Tongue (tissue), 2 donors: ENCODE results near the gene KCNIP4. TPM values are rescaled to one million over a fixed set of nuclear protein-coding genes. Genes with fewer than 3 reads are reported as not detected.

Experiments
- DNase-seq: peaks from one replicate; pipeline ENCODE4 v3.0.0-alpha.2; 2015
- total RNA-seq: library from RNA; depleted of rRNA; stranded (reverse); fragments of >200 nt; gene quantifications from one replicate; pipeline ENCODE4 v1.2.3, GENCODE V29; 2014

The KCNIP4 gene
- total RNA-seq, 1 donor from 2014 or later: 0.31 TPM

DNA sequence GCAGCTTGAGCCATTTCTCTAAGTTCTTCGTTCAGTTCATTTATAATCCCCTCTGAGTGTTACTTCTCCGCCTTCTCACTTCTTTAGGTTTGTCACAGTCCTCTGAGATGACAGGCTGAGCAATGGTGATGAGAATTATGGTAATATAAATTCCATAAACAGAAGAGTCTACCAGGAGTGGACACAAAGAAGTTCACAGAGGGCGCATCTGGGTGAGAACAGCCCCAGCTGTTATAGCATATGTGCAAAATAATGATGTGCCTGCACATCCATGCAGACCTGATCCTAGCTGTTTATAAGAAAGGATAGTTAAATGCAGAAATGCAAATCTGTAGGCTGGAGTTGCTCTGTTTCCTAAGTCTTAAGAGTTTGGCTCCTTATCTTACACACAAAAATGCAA lies 377.5 kb downstream of the KCNIP4 start:
- no peak for DNase-seq

DNA sequence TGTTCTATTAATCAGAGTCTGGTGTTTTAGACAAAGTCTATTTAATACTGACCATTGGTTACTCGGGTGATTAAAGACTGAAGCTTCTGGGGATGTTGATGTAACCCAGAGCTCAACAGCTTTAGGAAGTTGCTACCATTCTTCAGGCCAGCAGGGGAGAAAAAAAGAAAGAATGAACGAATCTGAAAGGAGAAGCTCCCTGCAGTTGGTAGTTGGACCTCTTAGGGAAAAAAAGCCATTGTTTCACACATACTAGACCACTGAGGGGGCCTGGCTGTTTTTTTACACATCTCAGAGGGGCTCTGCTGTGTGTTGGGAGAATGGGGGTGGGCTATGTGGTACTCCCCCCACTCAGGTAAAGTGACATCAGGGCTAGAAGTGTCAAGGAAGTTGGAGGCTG lies 378.9 kb downstream of the KCNIP4 start:
- no peak for DNase-seq

DNA sequence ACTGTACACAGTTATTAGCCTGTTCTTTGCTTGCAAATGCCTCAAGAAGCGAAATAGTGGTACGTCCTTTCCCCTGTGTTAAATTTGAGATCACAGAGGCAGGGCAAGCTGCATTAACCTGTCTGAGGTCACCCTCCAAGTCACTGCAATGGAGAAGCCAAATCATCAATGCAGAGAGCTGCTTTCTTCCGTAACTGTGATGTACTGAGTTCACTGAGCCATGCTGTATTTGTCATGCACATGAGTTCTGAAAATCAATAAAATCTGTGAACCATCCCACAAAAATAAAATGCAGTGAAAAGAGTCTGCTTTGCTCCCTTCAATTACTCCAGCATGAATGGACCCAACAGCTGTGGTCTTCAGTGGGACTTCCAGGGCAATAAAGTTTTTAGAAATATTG lies 393.5 kb downstream of the KCNIP4 start:
- DNase-seq: no peak

DNA sequence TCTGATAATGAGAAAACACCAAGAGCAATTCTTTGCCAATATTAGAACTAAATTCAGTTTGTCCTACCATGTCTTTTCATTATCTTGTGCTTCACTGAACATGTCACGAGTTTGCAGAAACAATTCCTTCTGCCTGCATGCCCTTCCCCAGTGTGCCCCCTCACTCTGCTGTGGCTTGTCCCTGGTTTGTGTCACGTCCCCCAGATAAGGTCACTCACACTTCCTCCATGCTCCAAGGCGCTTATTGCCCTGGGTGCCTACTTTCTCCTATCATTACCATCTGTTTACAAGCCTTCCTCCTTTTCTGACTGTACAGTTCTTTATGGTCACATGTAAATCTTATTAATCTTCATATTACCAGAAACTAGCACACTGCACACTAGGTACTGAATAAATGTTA lies 394.1 kb downstream of the KCNIP4 start:
- DNase-seq: no peak

DNA sequence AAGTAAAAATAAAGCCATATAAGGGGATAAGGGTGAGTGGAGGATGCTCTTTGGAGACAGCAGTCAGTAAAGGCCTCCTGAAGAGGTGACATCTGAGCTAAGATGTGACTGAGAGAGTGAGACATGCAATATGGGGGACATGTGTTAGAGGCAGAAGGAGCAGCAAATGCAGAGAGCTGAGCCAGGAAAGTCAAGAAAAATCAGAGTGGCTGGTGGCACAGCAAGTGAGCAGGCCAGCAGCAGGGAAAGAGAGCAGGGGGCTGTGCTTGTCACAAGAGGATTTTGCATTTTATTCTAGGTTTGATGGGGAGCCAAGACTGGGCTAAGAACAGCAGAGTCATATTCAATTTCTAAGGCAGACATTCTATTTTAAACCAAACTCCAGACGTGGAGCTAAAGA lies 394.5 kb downstream of the KCNIP4 start:
- peak; percentile 4 for DNase-seq

DNA sequence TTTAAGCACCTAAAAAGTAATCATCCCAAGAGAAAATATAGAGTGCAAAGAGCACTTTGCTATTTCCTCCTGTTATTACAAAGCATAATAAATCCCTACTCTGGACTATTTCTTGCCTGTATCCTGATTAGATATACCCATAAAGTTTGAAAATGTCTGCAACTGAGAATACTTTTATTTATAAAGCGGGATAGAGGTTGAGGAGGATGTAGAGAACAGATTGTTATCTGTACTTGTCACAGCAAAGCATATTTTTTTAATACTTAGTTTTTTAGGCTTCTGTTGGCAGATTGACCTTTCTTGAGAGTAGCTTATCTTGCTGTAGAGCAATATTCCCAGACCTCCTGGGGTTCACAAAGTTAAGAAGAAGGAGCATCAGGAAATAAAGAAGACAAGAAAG lies 396.1 kb downstream of the KCNIP4 start:
- DNase-seq: no peak

DNA sequence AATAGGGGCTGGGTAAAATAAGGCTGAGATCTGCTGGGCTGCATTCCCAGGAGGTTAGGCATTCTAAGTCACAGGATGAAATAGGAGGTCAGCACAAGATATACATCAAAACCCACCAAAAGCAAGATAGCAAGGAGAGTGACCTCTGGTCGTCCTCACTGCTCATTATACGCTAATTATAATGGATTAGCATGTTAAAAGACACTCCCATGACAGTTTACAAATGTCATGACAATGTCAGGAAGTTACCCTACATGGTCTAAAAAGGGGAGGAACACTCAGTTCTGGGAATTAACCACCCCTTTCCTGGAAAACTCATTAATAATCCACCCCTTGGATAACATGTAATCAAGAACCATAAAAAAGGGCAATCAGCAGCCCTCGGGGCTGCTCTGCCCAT lies 403.6 kb downstream of the KCNIP4 start:
- peak; percentile 33 for DNase-seq

DNA sequence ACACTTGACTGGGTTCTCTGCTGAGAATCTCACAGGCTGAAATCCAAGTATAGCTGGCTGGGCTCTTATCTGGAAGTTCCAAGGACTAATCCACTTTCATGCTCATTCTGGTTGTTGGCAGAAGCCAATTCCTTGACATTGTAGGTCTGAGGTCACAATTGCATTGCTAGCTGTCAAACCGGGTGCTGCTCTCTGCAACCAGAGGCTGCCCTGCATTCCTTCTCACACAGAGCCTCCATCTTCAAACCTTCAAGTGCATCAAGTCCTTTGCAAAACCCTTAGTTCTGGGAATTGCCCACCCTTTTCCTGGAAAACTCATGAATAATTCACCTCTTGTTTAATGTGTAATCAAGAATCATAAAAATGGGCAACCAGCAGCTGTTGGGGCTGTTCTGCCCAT lies 404.2 kb downstream of the KCNIP4 start:
- peak; percentile 58 for DNase-seq

DNA sequence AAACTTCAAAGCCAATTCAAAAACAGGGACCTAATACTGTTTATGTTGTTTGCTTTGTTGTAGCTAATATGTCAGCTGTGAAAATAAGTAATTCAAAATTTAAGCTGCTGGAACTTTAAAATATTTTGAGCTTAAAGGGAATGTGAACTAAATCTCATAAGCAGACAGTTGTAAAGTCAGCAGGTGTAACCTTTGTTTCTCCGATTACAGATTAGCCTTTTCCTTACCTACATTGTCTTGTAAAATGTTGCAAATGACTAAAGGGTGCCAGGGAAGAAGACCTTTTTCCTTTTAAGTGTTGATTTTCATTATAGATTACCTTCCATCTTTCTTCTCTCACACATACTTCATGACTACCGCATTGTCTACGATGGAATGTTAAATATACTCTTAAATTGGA lies 405.1 kb downstream of the KCNIP4 start:
- DNase-seq: no peak

DNA sequence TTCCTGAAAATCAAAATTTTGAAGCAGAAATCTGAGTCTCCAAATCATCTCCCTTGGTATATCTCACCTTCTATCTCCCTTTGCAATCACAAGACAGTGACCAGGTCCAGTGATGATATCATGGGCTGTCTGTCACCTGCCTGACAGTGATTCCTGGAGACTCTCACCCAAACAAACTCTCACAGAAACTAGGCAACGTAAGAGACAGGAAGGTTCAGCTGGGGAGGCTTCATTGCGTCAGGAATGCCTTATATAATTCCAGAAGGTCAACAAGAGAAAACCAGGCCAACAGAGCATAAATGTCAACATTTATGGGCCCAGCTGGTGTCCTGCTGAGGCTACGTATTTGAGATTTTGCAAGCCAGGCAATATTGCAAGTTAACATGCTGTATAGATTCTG lies 412.7 kb downstream of the KCNIP4 start:
- DNase-seq: no peak

DNA sequence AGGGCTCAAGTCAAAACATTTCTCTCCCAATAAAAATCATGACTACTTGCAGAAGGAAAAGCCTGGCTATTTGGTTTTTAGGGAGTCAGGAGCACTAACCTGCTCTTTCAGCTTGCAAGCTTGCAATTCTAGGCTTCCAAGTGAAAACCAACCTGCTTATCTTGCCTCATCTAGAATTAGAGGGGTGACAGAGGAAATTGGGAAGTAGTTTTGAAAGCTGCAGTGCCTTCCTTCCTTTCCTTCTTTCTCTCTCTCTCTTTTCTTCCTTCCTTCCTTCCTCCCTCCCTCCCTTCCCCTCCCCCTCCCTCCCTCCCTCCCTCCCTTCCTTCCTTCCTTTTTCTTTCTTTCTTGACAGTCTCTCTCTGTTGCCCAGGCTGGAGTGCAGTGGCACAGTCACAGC lies 417.5 kb downstream of the KCNIP4 start:
- DNase-seq: no peak

DNA sequence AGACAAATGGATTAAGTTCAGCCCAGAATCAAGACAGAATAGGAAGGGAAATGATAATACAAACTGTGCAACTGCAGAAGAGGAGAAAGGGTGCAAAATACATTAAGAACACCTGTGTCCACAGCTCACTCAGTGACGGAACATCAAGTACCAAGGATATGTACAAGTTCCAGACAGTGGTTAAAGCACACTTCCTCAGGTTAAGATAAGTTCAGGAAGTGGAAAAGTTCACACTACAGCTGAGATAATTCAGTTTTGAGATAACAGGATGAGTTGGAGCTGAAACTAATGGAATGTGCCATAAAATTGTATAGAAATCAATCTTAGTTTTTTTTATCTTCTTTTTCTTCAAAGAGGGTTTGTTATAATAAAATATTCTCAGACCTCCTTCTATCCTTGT lies 419.4 kb downstream of the KCNIP4 start:
- no peak for DNase-seq

DNA sequence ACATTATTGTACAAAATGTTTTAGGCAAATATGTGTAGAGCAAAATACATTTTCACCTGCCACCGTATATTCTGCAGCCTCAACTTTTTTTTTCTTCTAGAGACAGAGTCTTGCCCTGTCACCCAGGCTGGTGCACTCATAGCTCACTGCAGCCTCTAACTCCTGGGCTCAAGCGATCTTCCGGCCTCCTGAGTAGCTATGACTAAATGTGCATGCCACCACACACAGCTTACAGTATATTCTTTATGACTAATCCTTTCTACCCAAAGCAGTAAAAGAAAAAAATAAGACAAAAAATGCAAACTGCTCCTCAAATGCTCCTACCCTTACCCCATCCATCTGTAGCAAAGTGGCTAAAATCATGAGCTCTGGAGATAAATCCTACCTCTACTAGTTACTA lies 426.3 kb downstream of the KCNIP4 start:
- no peak for DNase-seq

DNA sequence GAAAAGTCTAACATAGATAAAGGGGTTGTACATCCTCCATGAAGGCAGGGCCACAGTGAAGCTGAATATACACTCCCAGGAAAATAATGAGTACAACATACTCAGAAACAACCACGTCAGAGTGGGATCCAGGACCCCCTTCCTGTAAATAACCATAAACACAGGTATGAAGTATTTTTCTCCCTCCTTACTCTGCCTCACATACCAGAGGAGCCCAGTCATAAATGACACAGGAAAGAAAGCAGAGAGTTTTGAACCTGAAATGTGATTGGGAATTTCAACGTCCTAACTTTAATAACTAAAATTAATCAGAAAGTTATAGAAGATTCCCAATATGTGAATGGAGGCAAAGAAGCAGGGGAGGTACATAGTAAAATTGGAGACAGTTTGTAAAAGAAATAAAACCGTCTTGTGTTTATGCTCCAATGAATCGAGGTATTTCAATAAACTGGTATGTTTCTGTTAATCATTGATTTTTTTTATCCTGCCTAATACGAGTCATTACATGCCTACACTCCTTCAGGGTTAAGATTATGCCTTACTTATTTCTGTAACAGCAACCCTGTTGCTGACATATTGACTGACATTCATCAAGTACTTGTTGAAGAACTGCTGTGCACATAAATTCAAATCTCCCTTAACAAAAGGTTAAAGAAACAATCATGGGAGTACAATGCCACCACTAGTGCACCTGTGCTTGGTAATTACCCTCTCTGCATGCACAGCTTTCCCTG lies 431.3 kb downstream of the KCNIP4 start:
- DNase-seq: no peak

DNA sequence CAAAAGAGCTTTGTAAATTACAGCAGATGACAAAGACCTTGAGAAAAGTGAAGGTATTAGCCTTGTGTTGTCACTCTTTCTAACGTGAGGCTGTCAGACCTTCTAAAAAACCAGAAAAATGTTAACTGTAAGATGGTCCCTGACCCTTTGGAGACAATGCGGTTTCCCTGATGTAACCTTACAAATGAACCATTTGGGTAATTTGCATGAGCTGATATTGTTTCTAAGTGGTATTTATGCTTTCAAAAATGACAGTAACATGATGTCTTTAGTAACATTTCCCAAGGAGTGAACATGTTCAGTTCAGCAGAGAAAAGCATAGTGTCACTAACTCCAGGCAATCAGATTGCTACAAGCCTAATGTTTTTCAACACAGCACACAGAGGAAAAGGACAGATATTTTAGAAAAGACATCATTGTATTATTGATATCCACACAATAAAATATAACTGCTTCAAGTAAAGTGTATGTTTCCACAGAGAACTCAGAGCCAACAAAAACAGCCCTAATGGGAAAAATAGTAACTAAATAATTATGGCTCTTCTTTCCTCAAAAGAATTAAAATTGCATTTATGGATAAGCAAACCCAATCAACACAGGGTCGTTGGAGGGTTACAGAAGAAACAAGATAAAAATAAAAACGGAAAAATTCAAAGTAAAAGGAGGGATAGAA lies 434.4 kb downstream of the KCNIP4 start:
- DNase-seq: no peak

DNA sequence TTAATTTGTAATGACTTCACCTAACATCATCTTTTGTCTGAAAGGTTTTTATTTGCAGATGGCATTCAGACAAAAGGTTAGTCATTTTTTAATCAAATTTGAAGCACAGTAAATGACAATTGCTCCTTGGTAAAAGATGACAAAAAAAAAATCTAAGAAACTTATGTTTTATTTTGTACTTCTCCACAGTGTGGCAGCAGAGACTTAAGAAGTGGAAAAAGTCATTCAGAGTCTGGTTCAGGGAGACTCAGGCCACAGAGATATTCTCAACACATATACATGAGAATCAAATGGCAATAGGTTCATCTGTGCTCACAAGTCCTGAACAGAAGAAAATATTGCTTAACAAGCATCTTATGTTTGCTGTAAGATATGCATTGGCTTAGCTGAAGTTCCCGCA lies 436.2 kb downstream of the KCNIP4 start:
- DNase-seq: peak; percentile 72

DNA sequence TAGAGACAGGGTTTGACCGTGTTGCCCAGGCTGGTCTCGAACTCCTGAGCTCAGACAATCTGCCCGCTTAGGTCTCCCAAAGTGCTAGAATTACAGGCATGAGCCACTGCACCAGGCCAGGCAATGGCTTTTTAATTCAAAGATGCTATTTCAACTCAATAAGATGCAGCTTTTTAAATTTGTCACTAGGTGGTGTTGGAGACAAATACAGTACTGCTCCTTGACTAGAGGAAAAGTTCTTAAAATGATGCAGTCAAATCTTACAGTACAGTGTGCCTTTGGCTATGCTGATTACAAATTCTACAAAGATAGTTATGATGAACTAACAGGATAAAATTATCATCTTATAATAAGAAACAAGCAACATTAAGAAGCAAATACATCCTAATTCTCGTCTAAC lies 441.1 kb downstream of the KCNIP4 start:
- peak; percentile 2 for DNase-seq

DNA sequence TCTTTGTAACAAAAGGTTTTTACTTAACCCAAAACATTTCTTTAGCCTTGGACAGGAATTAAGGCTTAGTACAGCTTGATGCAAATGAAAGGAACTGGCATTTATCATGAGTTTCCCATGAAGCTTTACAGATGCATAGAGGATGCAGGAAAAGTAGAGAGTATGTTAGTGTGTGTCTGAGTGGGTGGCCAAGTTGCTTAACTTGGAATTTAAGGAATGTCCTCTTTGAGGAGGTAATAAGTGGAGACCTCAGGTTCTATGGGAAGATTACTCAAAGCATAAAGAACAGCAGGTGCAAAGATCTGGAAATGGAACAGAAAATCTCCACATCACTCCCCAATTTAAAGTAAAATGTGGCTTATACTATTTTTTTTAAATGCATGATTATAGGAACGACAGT lies 457.9 kb downstream of the KCNIP4 start:
- no peak for DNase-seq

DNA sequence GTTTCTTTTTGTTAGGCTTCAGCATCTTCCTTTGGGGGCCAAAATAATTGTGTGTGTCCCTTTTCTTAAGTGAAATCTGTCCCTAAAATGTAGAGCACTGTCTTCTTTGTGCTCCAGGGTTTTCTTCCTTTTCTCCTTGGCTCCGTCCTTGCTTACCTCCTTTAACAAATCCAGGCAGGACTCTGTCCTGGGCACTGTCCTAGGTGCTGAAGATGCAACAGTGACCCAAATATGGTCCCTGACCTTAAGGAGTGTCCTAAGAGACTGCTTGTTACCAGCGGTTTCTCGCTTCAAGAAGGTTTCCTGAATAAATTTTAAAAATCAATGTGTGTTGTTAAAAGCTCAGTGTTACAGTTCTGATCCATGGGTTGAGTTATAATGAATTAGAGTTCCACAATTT lies 471.8 kb downstream of the KCNIP4 start:
- DNase-seq: peak; percentile 27

DNA sequence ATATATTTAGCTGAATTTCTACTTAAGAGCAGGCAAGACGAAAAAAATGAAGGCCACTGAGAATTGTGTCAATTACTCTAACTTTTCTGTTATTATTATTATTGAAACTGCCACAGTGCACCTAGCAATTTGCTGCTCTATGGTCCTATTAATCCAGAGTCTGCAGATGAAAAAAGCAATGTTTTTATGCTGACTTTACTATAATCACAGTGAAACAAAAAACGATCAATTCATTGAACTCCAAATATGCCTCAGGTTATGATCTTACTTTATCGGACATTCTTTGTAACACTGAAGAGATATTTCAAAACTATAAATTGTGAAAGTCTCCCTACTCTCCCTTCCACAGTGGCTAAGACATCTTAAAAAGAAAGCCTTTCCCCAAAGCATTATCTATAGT lies 474.4 kb downstream of the KCNIP4 start:
- no peak for DNase-seq

DNA sequence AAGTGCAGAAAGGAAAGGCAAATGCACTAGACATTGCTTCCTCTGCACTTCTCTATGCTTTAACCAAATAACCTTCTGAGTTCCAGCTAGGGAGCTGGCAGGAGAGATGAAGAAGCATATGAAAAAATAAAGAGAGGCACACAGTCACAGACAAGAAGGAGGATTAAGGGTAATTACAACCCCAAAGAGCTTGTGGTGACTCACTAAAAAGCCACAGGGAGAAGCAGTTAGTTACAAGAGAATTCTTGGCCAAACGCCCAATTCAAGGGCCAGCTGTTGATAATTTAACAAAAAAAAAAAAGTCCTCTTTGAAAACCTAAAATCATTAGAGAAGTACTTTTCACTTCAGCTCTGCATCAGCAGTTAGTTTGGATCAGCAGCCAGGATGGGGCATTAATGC lies 478.0 kb downstream of the KCNIP4 start:
- DNase-seq: peak; percentile 50

DNA sequence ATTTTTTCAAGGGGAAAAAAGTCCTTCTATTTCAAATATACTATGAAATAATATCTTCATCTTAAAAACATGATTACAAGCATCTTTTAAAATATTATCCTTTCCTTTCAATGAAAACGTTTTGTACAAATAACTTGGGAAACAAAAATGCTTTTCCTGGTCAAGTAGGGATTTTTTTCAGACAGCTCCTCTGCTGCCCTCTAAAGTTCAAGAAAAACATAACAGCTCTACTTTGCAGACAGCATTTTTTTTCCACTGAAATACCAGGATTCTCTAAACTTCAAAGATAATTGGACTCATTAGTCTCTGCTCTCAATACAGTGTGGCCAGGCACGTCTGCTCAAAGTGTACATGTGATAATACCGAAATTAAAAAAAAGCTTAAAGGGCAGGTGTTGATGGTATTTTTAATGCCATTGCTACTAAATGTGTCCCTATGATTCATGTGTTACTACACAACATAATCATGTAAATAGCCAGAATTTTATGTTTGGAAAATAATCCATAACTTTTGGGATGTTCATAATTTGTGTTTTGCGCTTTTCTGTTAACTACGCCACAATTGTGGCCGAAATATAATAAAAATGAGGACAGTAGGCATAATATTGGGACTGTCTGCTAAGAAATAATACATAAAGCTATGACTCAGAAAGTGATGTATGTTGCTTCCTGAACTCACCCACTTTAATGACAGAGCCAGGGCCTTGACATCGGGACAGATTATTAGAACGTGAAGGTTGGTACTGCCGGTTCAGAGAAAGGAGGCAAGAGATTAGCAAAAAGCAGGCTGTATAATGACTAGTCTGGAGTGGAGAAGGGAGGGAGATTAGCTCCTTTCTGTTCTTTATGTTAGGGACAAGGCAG lies 478.9 kb downstream of the KCNIP4 start:
- DNase-seq: peak; percentile 34

DNA sequence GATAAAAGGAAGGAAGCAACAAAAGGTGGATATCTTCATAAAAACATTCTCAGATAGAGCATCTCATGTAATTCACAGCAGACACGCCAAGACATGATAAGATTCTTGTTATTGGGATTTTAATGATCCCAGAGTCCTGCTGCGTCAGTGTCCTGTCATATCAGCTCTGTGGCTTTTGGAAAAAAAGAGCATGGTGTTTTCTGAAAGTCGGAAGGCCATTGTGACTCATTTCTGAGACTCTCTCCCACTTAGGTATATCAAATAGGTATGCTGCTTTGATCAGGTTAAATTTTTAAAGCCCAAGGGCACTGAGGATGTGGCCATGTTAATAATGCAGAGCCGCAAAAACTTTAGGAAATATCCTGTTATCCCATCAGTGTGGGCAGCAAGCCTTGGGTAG lies 481.0 kb downstream of the KCNIP4 start:
- no peak for DNase-seq
